Measurements from ENCODE around the gene ZFAND2B. TPM values are rescaled to one million over a fixed set of nuclear protein-coding genes. Genes with fewer than 3 reads are reported as not detected.

Gene ZFAND2B
- total and polyA plus RNA-seq, 2 experiments from 2014 or later = 16.3 to 30.0 TPM

DNA sequence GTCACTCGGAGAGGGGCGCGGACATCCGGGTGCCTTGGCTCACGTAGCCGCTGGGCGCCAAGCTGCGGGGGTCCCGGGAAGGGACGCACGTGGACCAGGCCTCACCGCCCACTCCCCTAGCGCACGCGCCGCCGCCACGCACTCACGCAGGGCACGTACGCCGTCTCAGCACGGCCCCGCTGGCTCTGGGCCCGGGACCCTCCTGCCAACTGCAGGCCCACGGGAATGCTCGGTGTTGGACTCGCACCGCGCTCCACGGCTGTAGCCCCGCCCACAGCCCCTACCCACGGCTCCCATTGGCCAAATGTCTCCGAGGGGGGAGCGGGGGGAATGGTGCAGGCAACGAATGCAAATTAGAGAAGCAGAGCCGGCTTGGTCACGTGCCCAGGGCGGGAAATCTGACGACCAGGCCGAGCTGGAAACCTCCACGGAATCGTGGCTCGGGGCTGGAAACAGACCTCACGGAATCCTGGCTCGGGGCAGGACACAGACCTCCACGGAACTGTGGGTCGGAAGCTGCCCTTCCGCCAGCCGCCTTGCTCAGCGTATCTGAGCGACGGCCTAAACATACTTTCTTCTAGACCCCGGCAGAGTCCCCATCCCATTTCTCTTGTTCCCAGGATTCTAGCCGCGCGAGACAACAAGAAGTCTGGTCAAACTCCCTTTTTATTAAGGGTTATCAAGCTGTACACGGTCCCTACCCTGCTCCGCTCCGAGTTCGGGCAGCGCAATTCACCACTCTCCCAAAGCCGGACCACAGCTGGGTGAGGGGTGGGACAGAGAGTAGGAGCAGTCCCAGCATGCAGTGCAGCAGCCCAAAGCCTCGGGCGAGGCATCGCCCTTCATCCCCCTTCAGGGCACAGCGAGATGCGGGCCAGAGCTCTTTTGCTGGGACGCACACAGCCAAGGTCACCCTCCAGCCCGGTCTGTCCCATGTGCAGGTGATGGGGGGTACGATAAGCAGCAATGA lies 12.4 kb downstream of the ZFAND2B start, which contains the start of gene ABCB6 (continued):
- TF ChIP-seq, protein P1, sequence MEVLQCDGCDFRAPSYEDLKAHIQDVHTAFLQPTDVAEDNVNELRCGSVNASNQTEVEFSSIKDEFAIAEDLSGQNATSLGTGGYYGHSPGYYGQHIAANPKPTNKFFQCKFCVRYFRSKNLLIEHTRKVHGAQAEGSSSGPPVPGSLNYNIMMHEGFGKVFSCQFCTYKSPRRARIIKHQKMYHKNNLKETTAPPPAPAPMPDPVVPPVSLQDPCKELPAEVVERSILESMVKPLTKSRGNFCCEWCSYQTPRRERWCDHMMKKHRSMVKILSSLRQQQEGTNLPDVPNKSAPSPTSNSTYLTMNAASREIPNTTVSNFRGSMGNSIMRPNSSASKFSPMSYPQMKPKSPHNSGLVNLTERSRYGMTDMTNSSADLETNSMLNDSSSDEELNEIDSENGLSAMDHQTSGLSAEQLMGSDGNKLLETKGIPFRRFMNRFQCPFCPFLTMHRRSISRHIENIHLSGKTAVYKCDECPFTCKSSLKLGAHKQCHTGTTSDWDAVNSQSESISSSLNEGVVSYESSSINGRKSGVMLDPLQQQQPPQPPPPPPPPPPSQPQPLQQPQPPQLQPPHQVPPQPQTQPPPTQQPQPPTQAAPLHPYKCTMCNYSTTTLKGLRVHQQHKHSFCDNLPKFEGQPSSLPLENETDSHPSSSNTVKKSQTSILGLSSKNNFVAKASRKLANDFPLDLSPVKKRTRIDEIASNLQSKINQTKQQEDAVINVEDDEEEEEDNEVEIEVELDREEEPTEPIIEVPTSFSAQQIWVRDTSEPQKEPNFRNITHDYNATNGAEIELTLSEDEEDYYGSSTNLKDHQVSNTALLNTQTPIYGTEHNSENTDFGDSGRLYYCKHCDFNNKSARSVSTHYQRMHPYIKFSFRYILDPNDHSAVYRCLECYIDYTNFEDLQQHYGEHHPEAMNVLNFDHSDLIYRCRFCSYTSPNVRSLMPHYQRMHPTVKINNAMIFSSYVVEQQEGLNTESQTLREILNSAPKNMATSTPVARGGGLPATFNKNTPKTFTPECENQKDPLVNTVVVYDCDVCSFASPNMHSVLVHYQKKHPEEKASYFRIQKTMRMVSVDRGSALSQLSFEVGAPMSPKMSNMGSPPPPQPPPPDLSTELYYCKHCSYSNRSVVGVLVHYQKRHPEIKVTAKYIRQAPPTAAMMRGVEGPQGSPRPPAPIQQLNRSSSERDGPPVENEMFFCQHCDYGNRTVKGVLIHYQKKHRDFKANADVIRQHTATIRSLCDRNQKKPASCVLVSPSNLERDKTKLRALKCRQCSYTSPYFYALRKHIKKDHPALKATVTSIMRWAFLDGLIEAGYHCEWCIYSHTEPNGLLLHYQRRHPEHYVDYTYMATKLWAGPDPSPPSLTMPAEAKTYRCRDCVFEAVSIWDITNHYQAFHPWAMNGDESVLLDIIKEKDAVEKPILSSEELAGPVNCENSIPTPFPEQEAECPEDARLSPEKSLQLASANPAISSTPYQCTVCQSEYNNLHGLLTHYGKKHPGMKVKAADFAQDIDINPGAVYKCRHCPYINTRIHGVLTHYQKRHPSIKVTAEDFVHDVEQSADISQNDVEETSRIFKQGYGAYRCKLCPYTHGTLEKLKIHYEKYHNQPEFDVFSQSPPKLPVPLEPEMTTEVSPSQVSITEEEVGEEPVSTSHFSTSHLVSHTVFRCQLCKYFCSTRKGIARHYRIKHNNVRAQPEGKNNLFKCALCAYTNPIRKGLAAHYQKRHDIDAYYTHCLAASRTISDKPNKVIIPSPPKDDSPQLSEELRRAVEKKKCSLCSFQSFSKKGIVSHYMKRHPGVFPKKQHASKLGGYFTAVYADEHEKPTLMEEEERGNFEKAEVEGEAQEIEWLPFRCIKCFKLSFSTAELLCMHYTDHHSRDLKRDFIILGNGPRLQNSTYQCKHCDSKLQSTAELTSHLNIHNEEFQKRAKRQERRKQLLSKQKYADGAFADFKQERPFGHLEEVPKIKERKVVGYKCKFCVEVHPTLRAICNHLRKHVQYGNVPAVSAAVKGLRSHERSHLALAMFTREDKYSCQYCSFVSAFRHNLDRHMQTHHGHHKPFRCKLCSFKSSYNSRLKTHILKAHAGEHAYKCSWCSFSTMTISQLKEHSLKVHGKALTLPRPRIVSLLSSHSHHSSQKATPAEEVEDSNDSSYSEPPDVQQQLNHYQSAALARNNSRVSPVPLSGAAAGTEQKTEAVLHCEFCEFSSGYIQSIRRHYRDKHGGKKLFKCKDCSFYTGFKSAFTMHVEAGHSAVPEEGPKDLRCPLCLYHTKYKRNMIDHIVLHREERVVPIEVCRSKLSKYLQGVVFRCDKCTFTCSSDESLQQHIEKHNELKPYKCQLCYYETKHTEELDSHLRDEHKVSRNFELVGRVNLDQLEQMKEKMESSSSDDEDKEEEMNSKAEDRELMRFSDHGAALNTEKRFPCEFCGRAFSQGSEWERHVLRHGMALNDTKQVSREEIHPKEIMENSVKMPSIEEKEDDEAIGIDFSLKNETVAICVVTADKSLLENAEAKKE (CRISPR knock-in tag; IDR thresholded peaks at IDR 0.05) = no peak
- no peak for TF ChIP-seq CREB1 (CRISPR knock-in tag; IDR thresholded peaks at IDR 0.05; ENCODE audit: low read depth)

DNA sequence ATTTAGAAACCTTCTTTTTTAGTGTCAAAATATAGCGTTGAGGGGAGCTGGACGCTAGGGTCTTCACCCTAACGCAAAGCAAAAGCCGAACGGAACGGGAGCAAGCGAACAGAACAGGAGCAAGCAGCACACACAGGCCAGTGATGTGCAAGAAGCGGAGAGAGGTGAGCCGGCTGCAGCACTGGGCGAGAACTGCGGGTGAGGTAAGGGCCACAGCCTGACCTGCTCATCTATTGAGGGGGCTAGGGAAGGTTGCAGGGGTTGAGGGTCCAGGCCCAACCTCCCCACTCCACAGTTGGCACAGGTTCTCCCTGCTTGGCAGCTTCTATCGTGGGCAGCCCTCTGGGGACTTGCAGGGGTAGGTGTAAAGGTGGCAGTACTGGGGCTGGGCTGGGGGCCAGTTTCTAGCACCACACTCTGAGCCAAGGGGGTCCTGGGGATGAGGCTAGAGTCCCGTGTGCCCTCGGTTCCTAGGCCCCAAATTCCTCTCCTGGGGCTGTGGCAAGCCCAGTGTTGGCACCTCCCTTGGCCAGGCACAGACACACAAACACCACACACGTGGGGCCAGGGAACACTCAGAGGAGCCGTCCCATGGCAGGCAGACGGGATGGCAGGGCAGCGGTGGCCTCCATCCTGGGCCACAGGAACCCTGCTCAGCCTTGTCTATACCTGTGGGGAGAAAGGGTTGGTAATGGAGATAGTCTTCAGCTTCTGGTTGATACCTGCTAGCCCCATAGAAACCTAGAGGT lies 13.4 kb downstream of the ZFAND2B start:
- Histone ChIP-seq H3F3A (replicated peaks; ENCODE audit: low read depth) (peaks cover 9% of the 10 kb centered on the region; the same call in 1 of the 2 replicates), H3K4me2 (peak overlapping the region; percentile 90; the same call in 1 of the 2 replicates), H3K9me2 (ENCODE audit: insufficient read depth) (no peaks in the 10 kb centered on the region), H3K27ac (ENCODE audit: low read depth) (no peak overlapping the region), H2AFZ (peak overlapping the region; percentile 81; the same call in 1 of the 2 replicates), H3K27me3 (ENCODE audit: insufficient read depth) (no peaks in the 10 kb centered on the region), H3K79me2 (replicated peaks; ENCODE audit: insufficient read depth) (no peaks in the 10 kb centered on the region), H4K20me1 (replicated peaks; ENCODE audit: insufficient read depth) (no peaks in the 10 kb centered on the region; the same call in 1 of the 2 replicates), H3K4me3 (peak overlapping the region; percentile 81), H3K36me3 (ENCODE audit: insufficient read depth) (peaks cover 5% of the 10 kb centered on the region; the same call in 1 of the 2 replicates), H3K4me1 (ENCODE audit: insufficient read depth) (peaks cover 17% of the 10 kb centered on the region)
- Mint-ChIP-seq H3K27ac (peak overlapping the region; percentile 95), H3K4me3 (peak overlapping the region; percentile 90), H3K4me1 (peaks cover 21% of the 10 kb centered on the region), H3K36me3 (ENCODE audit: low read depth) (peaks cover 44% of the 10 kb centered on the region), H3K9me3 (no peaks in the 10 kb centered on the region), H3K27me3 (ENCODE audit: insufficient read depth, low read depth, poor library complexity) (peaks cover 14% of the 10 kb centered on the region)
- DNase-seq (ENCODE audit: low spot score) (no peak), ATAC-seq (no peak)
- TF ChIP-seq STAT1 (IDR thresholded peaks at IDR 0.05; ENCODE audit: unreplicated experiment) = no peak
- TF ChIP-seq, protein P2, sequence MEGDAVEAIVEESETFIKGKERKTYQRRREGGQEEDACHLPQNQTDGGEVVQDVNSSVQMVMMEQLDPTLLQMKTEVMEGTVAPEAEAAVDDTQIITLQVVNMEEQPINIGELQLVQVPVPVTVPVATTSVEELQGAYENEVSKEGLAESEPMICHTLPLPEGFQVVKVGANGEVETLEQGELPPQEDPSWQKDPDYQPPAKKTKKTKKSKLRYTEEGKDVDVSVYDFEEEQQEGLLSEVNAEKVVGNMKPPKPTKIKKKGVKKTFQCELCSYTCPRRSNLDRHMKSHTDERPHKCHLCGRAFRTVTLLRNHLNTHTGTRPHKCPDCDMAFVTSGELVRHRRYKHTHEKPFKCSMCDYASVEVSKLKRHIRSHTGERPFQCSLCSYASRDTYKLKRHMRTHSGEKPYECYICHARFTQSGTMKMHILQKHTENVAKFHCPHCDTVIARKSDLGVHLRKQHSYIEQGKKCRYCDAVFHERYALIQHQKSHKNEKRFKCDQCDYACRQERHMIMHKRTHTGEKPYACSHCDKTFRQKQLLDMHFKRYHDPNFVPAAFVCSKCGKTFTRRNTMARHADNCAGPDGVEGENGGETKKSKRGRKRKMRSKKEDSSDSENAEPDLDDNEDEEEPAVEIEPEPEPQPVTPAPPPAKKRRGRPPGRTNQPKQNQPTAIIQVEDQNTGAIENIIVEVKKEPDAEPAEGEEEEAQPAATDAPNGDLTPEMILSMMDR (conservative IDR thresholded peaks at IDR 0.05; ENCODE audit: low read depth in 2 of 2) = no peak
- no peak for TF ChIP-seq ZNF114 (CRISPR knock-in tag; IDR thresholded peaks at IDR 0.05)
- TF ChIP-seq EZH2 (IDR thresholded peaks at IDR 0.05; ENCODE audit: low read depth, unreplicated experiment) = no peak
- TF ChIP-seq, protein P3, sequence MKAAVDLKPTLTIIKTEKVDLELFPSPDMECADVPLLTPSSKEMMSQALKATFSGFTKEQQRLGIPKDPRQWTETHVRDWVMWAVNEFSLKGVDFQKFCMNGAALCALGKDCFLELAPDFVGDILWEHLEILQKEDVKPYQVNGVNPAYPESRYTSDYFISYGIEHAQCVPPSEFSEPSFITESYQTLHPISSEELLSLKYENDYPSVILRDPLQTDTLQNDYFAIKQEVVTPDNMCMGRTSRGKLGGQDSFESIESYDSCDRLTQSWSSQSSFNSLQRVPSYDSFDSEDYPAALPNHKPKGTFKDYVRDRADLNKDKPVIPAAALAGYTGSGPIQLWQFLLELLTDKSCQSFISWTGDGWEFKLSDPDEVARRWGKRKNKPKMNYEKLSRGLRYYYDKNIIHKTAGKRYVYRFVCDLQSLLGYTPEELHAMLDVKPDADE (IDR thresholded peaks at IDR 0.05) = no peak
- TF ChIP-seq JUNB (IDR thresholded peaks at IDR 0.05; ENCODE audit: unreplicated experiment) = no peak
- TF ChIP-seq CREB1 (CRISPR knock-in tag; IDR thresholded peaks at IDR 0.05; ENCODE audit: low read depth) = no peak
- TF ChIP-seq POLR2AphosphoS5 (IDR thresholded peaks at IDR 0.05; ENCODE audit: low read depth) = no peak
- no peak for TF ChIP-seq NANOG (IDR thresholded peaks at IDR 0.05; ENCODE audit: borderline replicate concordance)
- no peak for TF ChIP-seq ZNF331 (CRISPR knock-in tag; IDR thresholded peaks at IDR 0.05; ENCODE audit: low read depth)

All from GM23338 (cell line).